DMS 273 (cell line): ENCODE data around the gene TFR2.

Source experiments
- DNase-seq: peaks from one replicate; lab custom pipeline; 2025; ENCODE audit not compliant: unreplicated experiment; lab: John Stamatoyannopoulos, UW

Gene TFR2

GRCh38 chr7:100654908-100655831 is 13.8 kb upstream of the TFR2 start:
- no peak for DNase-seq

DNA sequence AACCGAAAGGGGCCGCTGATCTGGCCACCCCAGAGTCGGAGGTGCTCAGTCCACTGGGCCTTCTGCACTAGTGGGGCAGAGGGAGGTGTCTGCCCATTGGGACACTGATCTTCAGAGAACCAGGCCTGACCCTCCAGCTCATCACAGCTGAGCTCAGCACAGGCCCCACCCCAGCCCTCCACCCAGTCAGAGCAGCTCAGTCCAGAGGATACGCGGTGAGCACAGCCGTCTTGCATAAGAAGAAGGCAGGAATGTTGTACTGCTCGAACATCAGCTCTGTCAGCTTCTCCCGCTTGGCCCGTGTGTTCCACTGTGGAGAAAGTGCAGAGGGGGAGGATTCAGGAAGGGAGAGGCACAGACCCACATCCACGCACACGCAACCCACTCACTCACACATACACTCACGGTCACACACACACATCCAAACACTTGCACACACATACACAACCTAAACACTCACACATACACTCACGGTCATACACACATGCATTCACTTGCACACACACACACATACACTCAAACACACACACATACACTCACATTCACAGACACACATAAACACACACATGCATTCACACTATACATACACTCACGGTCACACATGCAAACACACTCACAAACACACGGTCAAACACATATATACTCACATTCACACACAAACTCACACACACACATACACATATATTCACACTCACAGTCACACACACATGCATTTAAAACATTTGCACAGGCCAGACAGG is 8.6 kb upstream of the TFR2 start:
- DNase-seq, result no peak

DNA sequence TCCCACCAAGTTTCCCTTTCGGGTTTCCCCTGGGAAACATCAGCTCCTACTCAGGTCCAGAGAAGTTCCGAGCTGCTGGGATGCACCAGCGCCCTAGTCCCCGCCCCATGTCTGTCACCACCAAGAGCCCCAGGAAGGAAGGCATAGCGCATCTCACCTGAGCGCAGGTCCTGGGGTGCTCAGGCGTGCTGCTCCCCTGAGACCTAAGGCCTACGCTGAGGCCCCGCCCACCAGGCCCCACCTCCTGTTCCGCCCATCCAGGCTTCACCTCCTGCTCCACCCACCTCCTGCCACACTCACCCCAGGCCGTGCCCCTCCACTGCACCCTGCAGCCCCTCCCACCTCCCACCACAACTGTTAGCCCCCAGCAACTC is 1.2 kb upstream of the TFR2 start:
- no peak for DNase-seq

DNA sequence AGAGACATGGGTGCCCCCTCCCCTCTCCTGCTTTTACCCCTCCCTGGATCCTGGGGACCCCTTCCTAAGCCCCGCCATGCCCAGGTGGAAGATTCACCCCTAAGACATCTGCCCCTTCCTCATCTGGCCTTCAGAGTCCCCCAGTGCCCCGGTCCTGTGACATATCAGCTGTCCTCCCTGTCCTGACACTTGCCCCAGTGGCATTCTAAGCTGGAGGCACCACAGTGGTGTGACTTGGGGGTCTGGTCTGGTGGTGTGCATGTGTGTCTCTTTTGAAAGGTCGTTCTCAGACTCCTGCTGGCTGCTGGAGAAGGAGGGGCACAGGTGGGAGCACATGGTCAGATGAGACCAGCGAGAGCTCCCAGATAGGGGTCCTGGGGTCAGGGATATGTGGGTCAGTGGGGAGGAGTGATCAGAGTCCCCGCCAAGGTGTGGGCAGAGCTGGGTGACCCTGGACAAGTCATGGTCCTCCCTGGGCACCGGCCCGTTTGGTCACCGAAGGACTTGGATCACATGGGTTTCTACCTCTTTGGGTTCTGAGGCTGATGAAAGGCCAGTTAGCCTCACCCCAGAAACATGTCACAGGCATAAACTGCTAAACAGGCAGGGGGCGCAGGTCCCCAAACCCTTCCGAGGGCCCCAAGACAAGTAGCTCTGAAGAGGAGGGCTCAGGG is 645 bp upstream of the TFR2 start:
- no peak for DNase-seq

- DNase-seq, result no peak
Measured at GRCh38 chr7:100640517-100641440, 573 bp downstream of the TFR2 start.

DNA sequence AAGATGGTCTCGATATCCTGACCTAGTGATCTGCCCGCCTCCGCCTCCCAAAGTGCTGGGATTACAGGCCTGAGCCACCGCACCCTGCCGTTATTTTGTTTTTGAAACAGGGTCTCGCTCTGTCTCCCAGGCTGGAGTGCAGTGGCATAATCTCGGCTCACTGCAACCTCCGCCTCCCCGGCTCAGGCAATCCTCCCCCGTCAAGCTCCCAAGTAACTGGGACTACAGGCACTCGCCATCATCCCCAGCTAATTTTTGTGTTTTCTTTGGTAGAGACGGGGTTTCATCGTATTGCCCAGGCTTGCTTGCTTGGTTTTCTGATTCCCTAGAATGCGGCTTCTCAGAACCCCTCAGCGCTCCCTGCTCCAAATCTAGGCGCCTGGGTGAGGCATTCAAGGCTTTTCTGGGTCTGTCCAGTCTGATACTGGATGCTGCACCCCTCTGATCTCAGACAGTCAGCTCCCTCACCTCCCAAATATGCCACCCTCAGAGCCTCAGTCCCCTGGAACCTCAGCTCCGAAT is 1.3 kb downstream of the TFR2 start:
- no peak for DNase-seq

GRCh38 chr7:100632951-100633717 is 8.2 kb downstream of the TFR2 start:
- DNase-seq, result peak; percentile 74

- no peak for DNase-seq
Measured at GRCh38 chr7:100630066-100630465, 11.3 kb downstream of the TFR2 start.

- DNase-seq, result peak; percentile 75
Measured at GRCh38 chr7:100629117-100629716, 12.1 kb downstream of the TFR2 start.

GRCh38 chr7:100627238-100627549 is 14.2 kb downstream of the TFR2 start:
- no peak for DNase-seq

GRCh38 chr7:100626530-100627237 is 14.7 kb downstream of the TFR2 start:
- DNase-seq, result no peak

GRCh38 chr7:100626055-100626454 is 15.3 kb downstream of the TFR2 start:
- no peak for DNase-seq

- DNase-seq, result no peak
Measured at GRCh38 chr7:100623951-100624824, 17.2 kb downstream of the TFR2 start.

DNA sequence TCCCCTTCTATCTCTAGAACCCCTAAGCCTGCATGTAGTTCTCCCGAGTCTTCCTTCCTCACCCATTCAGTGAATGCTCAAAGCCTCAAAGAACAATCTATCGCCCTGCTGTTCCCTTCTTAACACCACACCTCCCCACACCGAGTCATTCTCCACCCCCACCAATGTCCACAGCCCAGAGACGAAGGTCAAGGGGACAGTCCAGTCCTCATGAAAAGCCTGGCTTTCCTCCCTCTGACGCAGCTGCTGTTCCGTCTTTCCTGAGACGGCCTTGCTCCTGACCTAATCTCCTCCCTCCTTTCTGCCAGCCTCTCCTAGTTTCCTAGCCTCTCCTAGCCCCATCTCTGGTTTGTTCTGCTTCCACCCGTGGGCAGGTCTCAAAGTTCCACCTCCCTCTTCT is 19.8 kb downstream of the TFR2 start:
- DNase-seq, result no peak

GRCh38 chr7:100620804-100621203 is 20.5 kb downstream of the TFR2 start:
- DNase-seq, result no peak

GRCh38 chr7:100620239-100620638 is 21.1 kb downstream of the TFR2 start:
- no peak for DNase-seq

- DNase-seq, result no peak
Measured at GRCh38 chr7:100614308-100614861, 27.0 kb downstream of the TFR2 start.
